OCI-LY1 (cell line): ENCODE results near the gene EXOSC2.

Experiments used
- H2AFZ ChIP-seq: fragments of 200-600 bp; sonication (generic), shearing (Covaris generic); 2 replicates; pipeline ENCODE4 v1.6.0; 2014; ENCODE audit warnings: antibody characterized with exemption, mild to moderate bottlenecking, low read length
- H3F3A ChIP-seq: fragments of 200-600 bp; sonication (generic), shearing (Covaris generic); 2 replicates; pipeline ENCODE4 v1.6.0; 2014; ENCODE audit warnings: mild to moderate bottlenecking, antibody characterized with exemption, low read length, moderate library complexity; ENCODE audit not compliant: insufficient read depth
- H3K27ac ChIP-seq: fragments of 200-600 bp; sonication (generic); 2 replicates; pipeline ENCODE4 v1.5.1; 2014; ENCODE audit warnings: low read length, mixed run types, mild to moderate bottlenecking, low read depth; ENCODE audit not compliant: poor library complexity, severe bottlenecking
- H3K27me3 ChIP-seq: fragments of 200-600 bp; sonication (generic); 2 replicates; pipeline ENCODE4 v1.6.0; 2014; ENCODE audit warnings: antibody characterized with exemption, mild to moderate bottlenecking, low read length, moderate library complexity; ENCODE audit not compliant: insufficient read depth
- H3K36me3 ChIP-seq: fragments of 200-600 bp; sonication (generic); 2 replicates; pipeline ENCODE4 v1.6.1; 2014; ENCODE audit warnings: mild to moderate bottlenecking, antibody characterized with exemption, low read length, moderate library complexity, mixed read lengths; ENCODE audit not compliant: insufficient read depth
- H3K4me1 ChIP-seq: fragments of 200-600 bp; sonication (generic); 2 replicates; pipeline ENCODE4 v1.5.1; 2014; ENCODE audit warnings: mild to moderate bottlenecking, low read length, moderate library complexity; ENCODE audit not compliant: insufficient read depth, severe bottlenecking
- H3K4me2 ChIP-seq: fragments of 200-600 bp; sonication (generic), shearing (Covaris generic); 2 replicates; pipeline ENCODE4 v1.6.1; 2014; ENCODE audit warnings: low read length
- H3K4me3 ChIP-seq: fragments of 200-600 bp; sonication (generic); 2 replicates; pipeline ENCODE4 v1.5.1; 2014; ENCODE audit warnings: low read length, low read depth, mild to moderate bottlenecking, mixed read lengths; ENCODE audit not compliant: poor library complexity, severe bottlenecking
- H3K79me2 ChIP-seq: fragments of 200-600 bp; shearing (Covaris generic); 2 replicates; pipeline ENCODE4 v1.6.1; 2016; ENCODE audit warnings: mixed run types, low read length, mixed read lengths; ENCODE audit not compliant: insufficient read depth
- H3K9ac ChIP-seq: fragments of 200-600 bp; sonication (generic), shearing (Covaris generic); 2 replicates; pipeline ENCODE4 v1.6.1; 2014; ENCODE audit warnings: mild to moderate bottlenecking, low read length, mixed read lengths
- H3K9me2 ChIP-seq: fragments of 200-600 bp; sonication (generic), shearing (Covaris generic); 2 replicates; pipeline ENCODE4 v1.6.1; 2014; ENCODE audit warnings: low read depth, mild to moderate bottlenecking, low read length, mixed read lengths
- H3K9me3 ChIP-seq: fragments of 200-600 bp; shearing (Covaris generic); 2 replicates; pipeline ENCODE4 v1.6.1; 2014; ENCODE audit warnings: low read length, mixed read lengths
- H4K20me1 ChIP-seq: fragments of 200-600 bp; sonication (generic), shearing (Covaris generic); 2 replicates; pipeline ENCODE4 v1.6.0; 2016; ENCODE audit warnings: mild to moderate bottlenecking, low read length; ENCODE audit not compliant: insufficient read depth
- EZH2 ChIP-seq: fragments of 200-600 bp; sonication (generic), shearing (Covaris generic); IDR thresholded peaks from 2 replicates; pipeline ENCODE4 v1.8.0; 2017; ENCODE audit warnings: borderline replicate concordance, mixed run types, mild to moderate bottlenecking, antibody characterized with exemption, low read length, moderate library complexity, mixed read lengths
- TF ChIP-seq, protein P1 (sequence below): fragments of 200-600 bp; sonication (generic), shearing (Covaris generic); IDR thresholded peaks from 2 replicates; pipeline ENCODE4 v1.5.1; 2017; ENCODE audit warnings: mild to moderate bottlenecking, antibody characterized with exemption, low read length, moderate library complexity, mixed read lengths

Gene EXOSC2

DNA sequence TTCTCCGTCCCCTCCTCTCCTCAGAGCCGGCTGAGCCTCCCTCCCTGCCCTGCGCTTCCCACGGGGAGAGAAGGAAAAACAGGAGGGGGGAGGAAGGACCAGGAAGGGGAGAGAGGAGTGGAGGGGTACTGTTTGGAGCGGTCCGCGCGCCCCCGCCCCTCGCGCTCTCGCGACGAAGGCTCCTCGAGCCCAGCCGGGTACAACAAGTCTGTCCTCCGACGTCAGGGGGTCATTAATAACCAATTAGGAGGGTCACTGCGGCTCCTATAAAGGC lies 29.7 kb upstream of the EXOSC2 start:
- H3K79me2 ChIP-seq = no peaks in the 10 kb centered on the region
- no peaks in the 10 kb centered on the region for H3K4me1 ChIP-seq
- no peak overlapping the region for H3K27ac ChIP-seq
- H4K20me1 ChIP-seq = no peaks in the 10 kb centered on the region
- no peaks in the 10 kb centered on the region for H3K9me3 ChIP-seq
- H3K9me2 ChIP-seq = no peaks in the 10 kb centered on the region
- no peaks in the 10 kb centered on the region for H3K36me3 ChIP-seq
- H3K4me2 ChIP-seq = no peak overlapping the region
- H3K4me3 ChIP-seq = no peak overlapping the region
- no peaks in the 10 kb centered on the region for H3K27me3 ChIP-seq
- TF ChIP-seq, protein P1, sequence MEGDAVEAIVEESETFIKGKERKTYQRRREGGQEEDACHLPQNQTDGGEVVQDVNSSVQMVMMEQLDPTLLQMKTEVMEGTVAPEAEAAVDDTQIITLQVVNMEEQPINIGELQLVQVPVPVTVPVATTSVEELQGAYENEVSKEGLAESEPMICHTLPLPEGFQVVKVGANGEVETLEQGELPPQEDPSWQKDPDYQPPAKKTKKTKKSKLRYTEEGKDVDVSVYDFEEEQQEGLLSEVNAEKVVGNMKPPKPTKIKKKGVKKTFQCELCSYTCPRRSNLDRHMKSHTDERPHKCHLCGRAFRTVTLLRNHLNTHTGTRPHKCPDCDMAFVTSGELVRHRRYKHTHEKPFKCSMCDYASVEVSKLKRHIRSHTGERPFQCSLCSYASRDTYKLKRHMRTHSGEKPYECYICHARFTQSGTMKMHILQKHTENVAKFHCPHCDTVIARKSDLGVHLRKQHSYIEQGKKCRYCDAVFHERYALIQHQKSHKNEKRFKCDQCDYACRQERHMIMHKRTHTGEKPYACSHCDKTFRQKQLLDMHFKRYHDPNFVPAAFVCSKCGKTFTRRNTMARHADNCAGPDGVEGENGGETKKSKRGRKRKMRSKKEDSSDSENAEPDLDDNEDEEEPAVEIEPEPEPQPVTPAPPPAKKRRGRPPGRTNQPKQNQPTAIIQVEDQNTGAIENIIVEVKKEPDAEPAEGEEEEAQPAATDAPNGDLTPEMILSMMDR = no peak
- no peak overlapping the region for H2AFZ ChIP-seq
- no peaks in the 10 kb centered on the region for H3F3A ChIP-seq
- no peak overlapping the region for H3K9ac ChIP-seq

DNA sequence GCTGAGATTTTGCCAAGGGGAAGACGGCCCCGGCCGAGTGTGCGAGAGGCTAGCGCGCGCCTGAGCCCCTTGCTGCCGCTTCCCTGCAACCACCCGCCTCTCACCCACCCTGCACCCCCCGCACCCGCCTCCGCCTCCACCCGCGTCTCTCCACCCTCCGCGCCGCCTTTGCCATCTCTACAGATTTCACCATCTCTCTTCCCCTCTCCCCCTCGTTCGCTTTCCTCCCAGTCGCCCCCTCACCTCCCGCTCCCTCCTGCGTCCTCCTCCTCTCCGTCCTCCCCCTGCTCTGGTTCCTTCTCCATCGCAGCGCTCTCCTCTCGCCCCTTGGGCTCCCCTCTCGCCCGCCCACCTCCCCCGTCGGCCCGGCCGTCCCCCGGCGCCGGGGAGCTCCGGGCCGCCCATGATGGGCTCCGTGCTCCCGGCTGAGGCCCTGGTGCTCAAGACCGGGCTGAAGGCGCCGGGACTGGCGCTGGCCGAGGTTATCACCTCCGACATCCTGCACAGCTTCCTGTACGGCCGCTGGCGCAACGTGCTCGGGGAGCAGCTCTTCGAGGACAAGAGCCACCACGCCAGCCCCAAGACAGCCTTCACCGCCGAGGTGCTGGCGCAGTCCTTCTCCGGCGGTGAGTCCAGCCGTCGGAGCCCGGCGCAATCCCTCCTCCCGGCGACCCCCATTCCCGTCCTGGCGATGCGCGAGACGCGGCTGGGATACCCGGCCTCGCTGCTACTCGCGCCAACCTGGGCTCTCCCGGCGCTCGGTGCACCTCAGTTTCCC lies 29.1 kb upstream of the EXOSC2 start, which contains the start of gene PRDM12:
PRDM12 (plus strand) TSS at position 344 of the 778 bp plus-strand sequence; CDS start at position 404, 60 bp downstream.
- Histone ChIP-seq H3K9ac (no peak within 1 kb of the TSS), H3K27me3 (no peaks in the 10 kb centered on the region), H3F3A (no peaks in the 10 kb centered on the region), H2AFZ (no peak within 1 kb of the TSS), H3K9me2 (no peaks in the 10 kb centered on the region), H3K36me3 (no peaks in the 10 kb centered on the region), H3K9me3 (no peaks in the 10 kb centered on the region), H3K27ac (no peak within 1 kb of the TSS), H3K4me1 (no peaks in the 10 kb centered on the region), H3K4me2 (no peak within 1 kb of the TSS), H3K79me2 (no peaks in the 10 kb centered on the region), H3K4me3 (no peak within 1 kb of the TSS), H4K20me1 (no peaks in the 10 kb centered on the region)
- TF ChIP-seq, protein P1 = no peak

DNA sequence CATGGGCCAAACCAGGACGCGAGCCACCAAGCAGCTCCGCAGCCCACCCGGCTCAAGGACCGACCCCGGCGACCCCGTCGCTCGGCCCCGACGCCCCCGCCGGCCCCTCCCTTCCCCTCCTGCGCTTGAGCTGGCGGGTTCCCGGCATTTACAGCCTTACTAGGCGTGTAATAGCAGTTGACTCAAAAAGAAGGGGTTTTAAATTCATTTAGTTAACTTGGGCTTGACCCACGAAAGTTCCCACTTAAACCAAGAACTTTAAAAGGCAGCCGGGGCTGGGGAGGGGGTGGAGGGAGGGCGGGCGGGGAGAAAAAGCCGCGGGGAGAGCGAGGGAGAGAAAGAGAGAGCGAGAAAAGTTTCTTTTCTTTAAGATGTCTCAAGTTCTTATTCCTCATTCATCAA lies 28.6 kb upstream of the EXOSC2 start:
- no peak overlapping the region for H3K4me3 ChIP-seq
- TF ChIP-seq, protein P1 = no peak
- no peak for TF ChIP-seq EZH2

More for the DNA sequence above, 28.6 kb upstream of the EXOSC2 start:
- Histone ChIP-seq H3K27me3 (no peaks in the 10 kb centered on the region), H3K9ac (no peak overlapping the region), H3K4me2 (no peak overlapping the region), H3F3A (no peaks in the 10 kb centered on the region), H2AFZ (no peak overlapping the region), H3K36me3 (no peaks in the 10 kb centered on the region), H3K27ac (no peak overlapping the region), H3K79me2 (no peaks in the 10 kb centered on the region), H4K20me1 (no peaks in the 10 kb centered on the region), H3K9me3 (no peaks in the 10 kb centered on the region), H3K9me2 (no peaks in the 10 kb centered on the region), H3K4me1 (no peaks in the 10 kb centered on the region)
